ENCODE measurements around the gene CRISP2. TPM values are rescaled to one million over a fixed set of nuclear protein-coding genes. Genes with fewer than 3 reads are reported as not detected.

CRISP2 gene
- total and polyA plus RNA-seq, 9 of the 15 experiments (the other 6 are each of a cell fraction or from before 2014, with no cell fraction given) = not detected

GRCh38 chr6:49646130-49646824, 67.1 kb downstream of the CRISP2 start (continued):
- TF ChIP-seq TCF15 (CRISPR knock-in tag; IDR thresholded peaks at IDR 0.05) = no peak
- TF ChIP-seq SMAD3 (CRISPR knock-in tag; conservative IDR thresholded peaks at IDR 0.05) = no peak
- no peak for TF ChIP-seq MCM3 (IDR thresholded peaks at IDR 0.05)
- no peak for TF ChIP-seq FIP1L1 (IDR thresholded peaks at IDR 0.05; ENCODE audit: low read depth, low read length, poor library complexity, severe bottlenecking)
- TF ChIP-seq TFE3 (CRISPR knock-in tag; IDR thresholded peaks at IDR 0.05) = no peak
- no peak for TF ChIP-seq ZNF518B (CRISPR knock-in tag; IDR thresholded peaks at IDR 0.05)
- no peak for TF ChIP-seq USF1 (CRISPR knock-in tag; IDR thresholded peaks at IDR 0.05)
- TF ChIP-seq ZBTB5 (IDR thresholded peaks at IDR 0.05) = no peak
